H9 (cell line): ENCODE data around the gene EFCAB11. TPM values are rescaled to one million over a fixed set of nuclear protein-coding genes. Genes with fewer than 3 reads are reported as not detected.

ENCODE experiments used
- DNase-seq: peaks from one replicate; pipeline ENCODE4 v3.0.0-alpha.2; 2017
- H2AFZ ChIP-seq: one replicate; pipeline ENCODE4 v1.6.1; 2013; ENCODE audit warnings: mild to moderate bottlenecking, low read length, control low read depth, moderate library complexity
- H2AK5ac ChIP-seq: 2 replicates; pipeline ENCODE4 v1.6.1; 2013; ENCODE audit warnings: low read length, control low read depth, mixed read lengths; ENCODE audit not compliant: insufficient read length
- H2BK120ac ChIP-seq: one replicate; pipeline ENCODE4 v1.6.1; 2013; ENCODE audit warnings: low read depth, mild to moderate bottlenecking, low read length, control low read depth, inconsistent platforms; ENCODE audit not compliant: poor library complexity, severe bottlenecking
- H2BK12ac ChIP-seq: 2 replicates; pipeline ENCODE4 v1.6.1; 2013; ENCODE audit warnings: low read length, control low read depth, mixed read lengths, low read depth; ENCODE audit not compliant: insufficient read length
- H2BK15ac ChIP-seq: 2 replicates; pipeline ENCODE4 v1.6.1; 2013; ENCODE audit warnings: low read depth, low read length, control low read depth
- H2BK20ac ChIP-seq: one replicate; pipeline ENCODE4 v1.6.1; 2013; ENCODE audit warnings: low read depth, mild to moderate bottlenecking, low read length, control low read depth, inconsistent platforms; ENCODE audit not compliant: poor library complexity, severe bottlenecking
- H2BK5ac ChIP-seq: 2 replicates; pipeline ENCODE4 v1.6.1; 2013; ENCODE audit warnings: low read length, control low read depth, mixed read lengths; ENCODE audit not compliant: insufficient read length
- H3K14ac ChIP-seq: 2 replicates; pipeline ENCODE4 v1.6.1; 2013; ENCODE audit warnings: low read length, control low read depth; ENCODE audit not compliant: insufficient read depth
- H3K18ac ChIP-seq: 2 replicates; pipeline ENCODE4 v1.6.1; 2013; ENCODE audit warnings: low read depth, mild to moderate bottlenecking, mixed read lengths, low read length, control low read depth; ENCODE audit not compliant: insufficient read length
- H3K23ac ChIP-seq: 2 replicates; pipeline ENCODE4 v1.6.1; 2013; ENCODE audit warnings: low read length, control low read depth, mixed read lengths, low read depth; ENCODE audit not compliant: insufficient read length
- H3K23me2 ChIP-seq: 2 replicates; pipeline ENCODE4 v1.6.1; 2013; ENCODE audit warnings: low read depth, mild to moderate bottlenecking, mixed read lengths, low read length, control low read depth; ENCODE audit not compliant: insufficient read length, poor library complexity, severe bottlenecking
- H3K27ac ChIP-seq: 2 replicates; pipeline ENCODE4 v1.5.1; 2013; ENCODE audit warnings: low read length, control low read depth, mixed read lengths, low read depth; ENCODE audit not compliant: insufficient read length
- H3K27me3 ChIP-seq: 2 replicates; pipeline ENCODE4 v1.6.1; 2013; ENCODE audit warnings: low read length, control low read depth, inconsistent platforms; ENCODE audit not compliant: insufficient read depth
- H3K4ac ChIP-seq: 2 replicates; pipeline ENCODE4 v1.6.1; 2013; ENCODE audit warnings: low read depth, mild to moderate bottlenecking, control low read depth, inconsistent platforms, low read length, moderate library complexity
- H3K4me1 ChIP-seq: 2 replicates; pipeline ENCODE4 v1.6.1; 2013; ENCODE audit warnings: low read length, control low read depth, inconsistent platforms; ENCODE audit not compliant: insufficient read depth
- H3K4me2 ChIP-seq: 2 replicates; pipeline ENCODE4 v1.6.1; 2013; ENCODE audit warnings: low read length, control low read depth, mixed read lengths; ENCODE audit not compliant: insufficient read length, insufficient read depth
- H3K56ac ChIP-seq: 2 replicates; pipeline ENCODE4 v1.6.1; 2013; ENCODE audit warnings: low read depth, mild to moderate bottlenecking, mixed read lengths, low read length, control low read depth; ENCODE audit not compliant: insufficient read length
- H3K79me1 ChIP-seq: 2 replicates; pipeline ENCODE4 v1.6.1; 2013; ENCODE audit warnings: low read depth, mild to moderate bottlenecking, moderate library complexity, low read length, control low read depth, inconsistent platforms; ENCODE audit not compliant: insufficient read depth, poor library complexity, severe bottlenecking
- H3K79me2 ChIP-seq: 2 replicates; pipeline ENCODE4 v1.6.1; 2013; ENCODE audit warnings: low read length, control low read depth, inconsistent platforms; ENCODE audit not compliant: insufficient read depth
- H3K9ac ChIP-seq: 2 replicates; pipeline ENCODE4 v1.6.1; 2013; ENCODE audit warnings: low read length, control low read depth, mixed read lengths; ENCODE audit not compliant: insufficient read length; ENCODE audit errors: extremely low read depth
- H3K9me3 ChIP-seq: one replicate; pipeline ENCODE4 v1.6.1; 2013; ENCODE audit warnings: low read depth, low read length, inconsistent platforms; ENCODE audit not compliant: control insufficient read depth
- H3T11ph ChIP-seq: one replicate; pipeline ENCODE4 v1.6.1; 2013; ENCODE audit warnings: mild to moderate bottlenecking, low read length, control low read depth, inconsistent platforms
- H4K20me1 ChIP-seq: one replicate; pipeline ENCODE4 v1.6.1; 2013; ENCODE audit not compliant: control insufficient read depth, insufficient read length, insufficient read depth
- H4K5ac ChIP-seq: 2 replicates; pipeline ENCODE4 v1.6.1; 2013; ENCODE audit warnings: low read depth, mild to moderate bottlenecking, mixed read lengths, low read length, control low read depth; ENCODE audit not compliant: insufficient read length
- H4K8ac ChIP-seq: replicated peaks from 2 replicates; pipeline ENCODE4 v1.6.1; 2013; ENCODE audit warnings: low read length, control low read depth, mixed read lengths, low read depth; ENCODE audit not compliant: insufficient read length
- H4K91ac ChIP-seq: 2 replicates; pipeline ENCODE4 v1.6.1; 2013; ENCODE audit warnings: low read depth, mild to moderate bottlenecking, moderate library complexity, mixed read lengths, low read length, control low read depth; ENCODE audit not compliant: insufficient read length
- H3K27ac Mint-ChIP-seq, 3 experiments: 2 replicates in 2 of 3; 3 replicates in 1 of 3; pipeline ENCODE4 v1.8.0; 2020 to 2021; ENCODE audit warnings: mixed read lengths in 3 of 3, mild to moderate bottlenecking in 1 of 3, moderate library complexity in 1 of 3
- H3K27me3 Mint-ChIP-seq: 2 replicates; pipeline ENCODE4 v1.8.0; 2021; ENCODE audit warnings: low read depth, mild to moderate bottlenecking, moderate library complexity, mixed read lengths
- H3K36me3 Mint-ChIP-seq, 3 experiments: 2 replicates in 2 of 3; 3 replicates in 1 of 3; pipeline ENCODE4 v1.8.0; 2020 to 2021; ENCODE audit warnings: low read depth in 3 of 3, mixed read lengths in 3 of 3; ENCODE audit not compliant: insufficient read depth in 1 of 3
- H3K4me1 Mint-ChIP-seq, 2 experiments: 2 replicates each; pipeline ENCODE4 v1.8.0; 2020; ENCODE audit warnings: mixed read lengths in 2 of 2
- H3K4me3 Mint-ChIP-seq, 2 experiments: 2 replicates in 1 of 2; 3 replicates in 1 of 2; pipeline ENCODE4 v1.8.0; 2020 to 2021; ENCODE audit warnings: mild to moderate bottlenecking in 2 of 2, mixed read lengths in 2 of 2, moderate library complexity in 1 of 2
- H3K9me3 Mint-ChIP-seq, 2 experiments: 2 replicates in 1 of 2; 3 replicates in 1 of 2; pipeline ENCODE4 v1.8.0; 2020; ENCODE audit warnings: mild to moderate bottlenecking in 2 of 2, mixed read lengths in 2 of 2, moderate library complexity in 1 of 2
- CTCF ChIP-seq: fragments of 200-600 bp; sonication (generic); conservative IDR thresholded peaks from 3 replicates; pipeline ENCODE4 v1.8.0; 2021; ENCODE audit warnings: antibody characterized with exemption, mild to moderate bottlenecking
- WGBS: extraction: QIAGEN DNeasy Blood & Tissue Kit; methylation state at CpG from one replicate; pipeline ENCODE4 v1.1.7; 2013; ENCODE audit warnings: missing lambda C conversion rate, low lambda C conversion rate, mixed read lengths; ENCODE audit not compliant: insufficient read length; ENCODE audit errors: extremely low coverage; 5-methylcytosine and 5-hydroxymethylcytosine counted together
- total RNA-seq: library from RNA; stranded (reverse); gene quantifications from 2 replicates; pipeline ENCODE4 v1.2.1, GENCODE V29; 2021

Gene EFCAB11
- total RNA-seq, 1 experiment from 2014 or later: 17.4 TPM

- H3K79me1 ChIP-seq: no peaks in the 10 kb centered on the region
- no peaks in the 10 kb centered on the region for H3K79me2 ChIP-seq
- DNase-seq: no peak
- no peak overlapping the region for H3K56ac ChIP-seq
- no peak overlapping the region for H3K14ac ChIP-seq
- peaks cover 3% of the 10 kb centered on the region; the same call in 1 of the 2 replicates for H3K4me1 ChIP-seq
- no peak overlapping the region for H3K9ac ChIP-seq
- no peak overlapping the region for H2AK5ac ChIP-seq
- H2BK12ac ChIP-seq: no peak overlapping the region
- no peak overlapping the region for H3K4me3 Mint-ChIP-seq
- H2BK120ac ChIP-seq: no peak overlapping the region
- H3K27ac ChIP-seq: no peak overlapping the region
- no peak overlapping the region for H3K23ac ChIP-seq
- H4K8ac ChIP-seq: no peak overlapping the region
- no peak overlapping the region for H3K27ac Mint-ChIP-seq
- H4K91ac ChIP-seq: no peak overlapping the region
- no peak overlapping the region for H2AFZ ChIP-seq
- no peaks in the 10 kb centered on the region for H3K9me3 ChIP-seq
- H3K9me3 Mint-ChIP-seq: no peaks in the 10 kb centered on the region
- H3K27me3 ChIP-seq: no peaks in the 10 kb centered on the region
- no peak overlapping the region for H4K5ac ChIP-seq
- no peaks in the 10 kb centered on the region for H3K23me2 ChIP-seq
- no peaks in the 10 kb centered on the region for H3K36me3 Mint-ChIP-seq
- H2BK15ac ChIP-seq: no peak overlapping the region
- H3T11ph ChIP-seq: no peak overlapping the region
- H3K4me1 Mint-ChIP-seq: peaks cover 12 to 16% of the 10 kb centered on the region in 2 experiments
- H2BK5ac ChIP-seq: no peak overlapping the region
- 0 out of 2 replicates have a peak, but pooled peaks cover 3% of the 10 kb centered on the region for H3K27me3 Mint-ChIP-seq
- no peak overlapping the region for H3K18ac ChIP-seq
- no peak overlapping the region for H3K4ac ChIP-seq
- TF ChIP-seq CTCF: no peak
- no peak overlapping the region for H2BK20ac ChIP-seq
- WGBS: no CpG with 5 or more reads among the region's 5 CpGs
- H3K4me2 ChIP-seq: no peak overlapping the region
- H4K20me1 ChIP-seq: no peaks in the 10 kb centered on the region
These were observed 144.4 kb downstream of the EFCAB11 start for GRCh38 chr14:89810101-89810500.
